Measurements from ENCODE around the gene OPALIN. TPM values are rescaled to one million over a fixed set of nuclear protein-coding genes. Genes with fewer than 3 reads are reported as not detected.

OPALIN gene
- total RNA-seq, 4 donors from 2014 or later = not detected

- no peak for DNase-seq
- Histone ChIP-seq H3K27me3 (no peaks in the 10 kb centered on the region), H3K4me1 (peaks cover 0 to 6% (median 0%) of the 10 kb centered on the region in 4 donors), H3K27ac (no peak overlapping the region), H3K4me3 (no peak overlapping the region), H3K36me3 (no peaks in the 10 kb centered on the region), H3K9me3 (no peaks in the 10 kb centered on the region)
- TF ChIP-seq POLR2A (IDR thresholded peaks at IDR 0.05) = no peak
- TF ChIP-seq, protein P1, sequence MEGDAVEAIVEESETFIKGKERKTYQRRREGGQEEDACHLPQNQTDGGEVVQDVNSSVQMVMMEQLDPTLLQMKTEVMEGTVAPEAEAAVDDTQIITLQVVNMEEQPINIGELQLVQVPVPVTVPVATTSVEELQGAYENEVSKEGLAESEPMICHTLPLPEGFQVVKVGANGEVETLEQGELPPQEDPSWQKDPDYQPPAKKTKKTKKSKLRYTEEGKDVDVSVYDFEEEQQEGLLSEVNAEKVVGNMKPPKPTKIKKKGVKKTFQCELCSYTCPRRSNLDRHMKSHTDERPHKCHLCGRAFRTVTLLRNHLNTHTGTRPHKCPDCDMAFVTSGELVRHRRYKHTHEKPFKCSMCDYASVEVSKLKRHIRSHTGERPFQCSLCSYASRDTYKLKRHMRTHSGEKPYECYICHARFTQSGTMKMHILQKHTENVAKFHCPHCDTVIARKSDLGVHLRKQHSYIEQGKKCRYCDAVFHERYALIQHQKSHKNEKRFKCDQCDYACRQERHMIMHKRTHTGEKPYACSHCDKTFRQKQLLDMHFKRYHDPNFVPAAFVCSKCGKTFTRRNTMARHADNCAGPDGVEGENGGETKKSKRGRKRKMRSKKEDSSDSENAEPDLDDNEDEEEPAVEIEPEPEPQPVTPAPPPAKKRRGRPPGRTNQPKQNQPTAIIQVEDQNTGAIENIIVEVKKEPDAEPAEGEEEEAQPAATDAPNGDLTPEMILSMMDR (IDR thresholded peaks at IDR 0.05) = no peak
Observed at GRCh38 chr10:96367470-96367869, 8.7 kb upstream of the OPALIN start.

DNA sequence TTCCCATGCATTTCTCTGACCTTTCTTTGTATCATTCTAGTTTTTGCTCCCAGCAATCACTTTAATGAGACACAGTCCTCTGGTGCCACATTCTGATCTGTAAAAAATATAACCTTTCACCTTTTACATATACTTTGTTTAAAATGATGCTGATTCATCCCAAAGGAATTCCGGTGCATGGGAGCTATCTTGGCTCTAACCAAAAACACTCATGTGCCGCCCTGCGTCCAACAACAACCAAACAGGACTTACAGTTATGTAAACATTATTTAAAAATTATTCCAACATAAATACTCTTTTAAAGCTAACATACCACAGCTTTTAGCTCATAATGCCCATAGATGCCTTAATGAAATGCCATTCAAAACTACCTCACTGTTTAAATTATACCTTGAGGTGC, 7.7 kb upstream of the OPALIN start:
- H3K27ac ChIP-seq = no peak overlapping the region
- H3K9me3 ChIP-seq = no peaks in the 10 kb centered on the region
- DNase-seq = no peak
- H3K4me3 ChIP-seq = no peak overlapping the region
- no peaks in the 10 kb centered on the region for H3K27me3 ChIP-seq
- H3K4me1 ChIP-seq = peaks cover 0 to 6% (median 0%) of the 10 kb centered on the region in 4 donors
- TF ChIP-seq POLR2A (IDR thresholded peaks at IDR 0.05) = no peak
- TF ChIP-seq, protein P1 (IDR thresholded peaks at IDR 0.05) = no peak
- no peaks in the 10 kb centered on the region for H3K36me3 ChIP-seq

DNA sequence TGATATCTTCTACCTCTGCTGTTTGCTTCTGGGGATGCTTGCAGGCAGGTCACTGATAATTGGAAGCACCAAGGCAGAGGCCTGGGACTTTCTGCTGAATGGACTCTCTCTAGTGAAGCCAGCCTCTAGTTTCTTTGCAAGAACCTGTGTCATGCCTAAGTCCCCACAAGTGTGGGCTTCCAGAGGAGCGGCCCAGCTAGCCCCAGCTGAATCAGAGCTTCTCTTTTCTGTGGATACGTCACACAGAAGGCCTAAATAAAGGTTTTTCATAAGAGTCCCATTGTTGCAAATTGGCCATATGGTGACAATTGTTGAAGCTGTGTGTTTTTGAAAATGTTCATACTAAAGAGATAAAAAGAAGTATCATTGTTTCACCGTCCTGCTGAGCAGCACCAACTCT, 6.8 kb upstream of the OPALIN start:
- TF ChIP-seq, protein P1 (IDR thresholded peaks at IDR 0.05) = no peak
- TF ChIP-seq POLR2A (IDR thresholded peaks at IDR 0.05) = no peak
- Histone ChIP-seq H3K9me3 (no peaks in the 10 kb centered on the region), H3K36me3 (no peaks in the 10 kb centered on the region), H3K27ac (no peak overlapping the region), H3K4me3 (no peak overlapping the region), H3K27me3 (no peaks in the 10 kb centered on the region), H3K4me1 (peaks cover 0 to 6% (median 0%) of the 10 kb centered on the region in 4 donors)
- DNase-seq = no peak

DNA sequence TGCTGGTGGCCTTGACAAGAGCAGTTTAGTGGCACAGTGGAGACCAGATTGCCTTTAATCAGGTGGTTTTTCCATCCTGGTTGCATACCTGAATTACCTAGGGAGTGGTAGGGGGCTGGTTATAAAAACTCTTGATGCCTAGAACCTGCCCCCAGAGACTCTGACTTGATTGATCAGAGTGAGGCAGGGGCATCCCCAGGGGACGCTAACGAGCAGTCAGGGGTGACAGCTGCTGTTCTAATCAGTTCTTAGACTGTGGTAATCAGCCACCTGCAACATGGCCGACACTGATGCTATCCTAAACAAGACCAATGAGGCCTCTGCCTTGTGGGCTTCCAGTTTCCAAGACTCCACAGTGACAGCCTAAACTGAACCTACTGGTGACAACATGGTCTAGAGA, 2.0 kb upstream of the OPALIN start:
- Histone ChIP-seq H3K9me3 (no peaks in the 10 kb centered on the region), H3K4me1 (no peaks in the 10 kb centered on the region), H3K36me3 (no peaks in the 10 kb centered on the region), H3K4me3 (no peak overlapping the region), H3K27ac (no peak overlapping the region), H3K27me3 (no peaks in the 10 kb centered on the region)
- DNase-seq = no peak
- no peak for TF ChIP-seq POLR2A (IDR thresholded peaks at IDR 0.05)
- TF ChIP-seq, protein P1 (IDR thresholded peaks at IDR 0.05) = no peak

DNA sequence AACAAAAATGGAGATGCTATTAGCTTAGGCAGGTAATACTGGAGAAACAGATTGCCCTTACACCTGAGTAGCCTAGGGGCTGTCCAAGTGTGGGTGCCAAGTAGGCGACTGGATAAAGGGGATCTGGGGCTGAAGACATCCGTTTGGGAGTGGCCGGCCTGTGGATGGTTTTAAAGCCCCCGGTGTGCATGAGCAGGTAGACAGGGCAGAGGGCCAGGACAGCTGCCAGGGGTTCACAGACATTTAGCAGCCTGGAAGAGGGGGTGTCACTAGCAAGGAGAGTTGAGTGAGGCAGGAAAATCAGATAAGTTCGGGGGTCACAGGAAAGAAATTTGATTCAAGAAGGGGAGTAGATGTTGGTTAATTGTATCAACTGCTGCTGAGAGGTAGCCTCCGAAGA, 1.5 kb upstream of the OPALIN start:
- Histone ChIP-seq H3K4me3 (no peak overlapping the region), H3K36me3 (no peaks in the 10 kb centered on the region), H3K27me3 (no peaks in the 10 kb centered on the region), H3K4me1 (no peaks in the 10 kb centered on the region), H3K9me3 (no peaks in the 10 kb centered on the region), H3K27ac (no peak overlapping the region)
- TF ChIP-seq, protein P1 (IDR thresholded peaks at IDR 0.05) = no peak
- no peak for TF ChIP-seq POLR2A (IDR thresholded peaks at IDR 0.05)
- no peak for DNase-seq

- no peak for TF ChIP-seq POLR2A (IDR thresholded peaks at IDR 0.05)
- TF ChIP-seq, protein P1 (IDR thresholded peaks at IDR 0.05) = no peak
- no peaks in the 10 kb centered on the region for H3K9me3 ChIP-seq
- H3K4me3 ChIP-seq = no peak overlapping the region
- no peaks in the 10 kb centered on the region for H3K27me3 ChIP-seq
- no peaks in the 10 kb centered on the region for H3K4me1 ChIP-seq
- no peak for DNase-seq
- no peak overlapping the region for H3K27ac ChIP-seq
- H3K36me3 ChIP-seq = no peaks in the 10 kb centered on the region
Observed at GRCh38 chr10:96359616-96360015, 814 bp upstream of the OPALIN start.
